NB4 (cell line): Measurements from ENCODE around the gene EIF2B2.

Source experiments
- DNase-seq: peaks from one replicate; pipeline ENCODE4 v3.0.0; 2010; ENCODE audit warnings: low read depth
- H3K4me3 ChIP-seq: one replicate; pipeline ENCODE4 v1.5.1; 2011; ENCODE audit warnings: mild to moderate bottlenecking, low read depth, low read length, moderate library complexity
- CTCF ChIP-seq: IDR thresholded peaks from one replicate; pipeline ENCODE4 v1.5.1; 2012; ENCODE audit warnings: low read depth, low read length
- MAX ChIP-seq: IDR thresholded peaks from 2 replicates; pipeline ENCODE4 v1.6.1; 2011; ENCODE audit warnings: low read depth, low read length
- MYC ChIP-seq: IDR thresholded peaks from 2 replicates; pipeline ENCODE4 v1.6.1; 2011; ENCODE audit warnings: low read depth, low read length
- POLR2A ChIP-seq: IDR thresholded peaks from 2 replicates; pipeline ENCODE4 v1.6.1; 2011; ENCODE audit warnings: mild to moderate bottlenecking; ENCODE audit not compliant: insufficient read length; ENCODE audit errors: extremely low read depth

EIF2B2 gene

GRCh38 chr14:75002392-75003249 is at the start of gene EIF2B2:
EIF2B2 (plus strand) TSS chr14:75002921; CDS start chr14:75002991, 70 bp downstream.
- H3K4me3 ChIP-seq: peak within 1 kb of the TSS; percentile 92
- TF ChIP-seq CTCF: no peak
- TF ChIP-seq MYC: peak; percentile 29; the same call in 1 of the 2 replicates
- TF ChIP-seq POLR2A: peak; percentile 40
- DNase-seq: peak; percentile 99

GRCh38 chr14:74953686-74954085 is 49.0 kb upstream of the EIF2B2 start:
- TF ChIP-seq CTCF: no peak
- no peak for TF ChIP-seq MYC
- no peak for TF ChIP-seq POLR2A
- no peak for TF ChIP-seq MAX
- H3K4me3 ChIP-seq: no peak overlapping the region

GRCh38 chr14:74954232-74954946 is 48.3 kb upstream of the EIF2B2 start:
- no peak overlapping the region for H3K4me3 ChIP-seq
- no peak for TF ChIP-seq CTCF
- no peak for TF ChIP-seq MYC
- TF ChIP-seq POLR2A: no peak
- TF ChIP-seq MAX: no peak
- no peak for DNase-seq

More at GRCh38 chr14:74953686-74954085, 49.0 kb upstream of the EIF2B2 start:
- no peak for DNase-seq

GRCh38 chr14:74954947-74955228 is 47.8 kb upstream of the EIF2B2 start:
- H3K4me3 ChIP-seq: no peak overlapping the region
- DNase-seq: no peak
- no peak for TF ChIP-seq MAX
- TF ChIP-seq CTCF: no peak
- TF ChIP-seq POLR2A: no peak
- TF ChIP-seq MYC: no peak

GRCh38 chr14:74955229-74956026 is 47.3 kb upstream of the EIF2B2 start, which contains the start of gene PGF:
PGF (minus strand) TSS chr14:74955597; CDS start chr14:74955242, 355 bp downstream.
- no peak within 1 kb of the TSS for H3K4me3 ChIP-seq
- TF ChIP-seq POLR2A (no peak), MYC (no peak), MAX (no peak), CTCF (no peak)
- peak; percentile 38 for DNase-seq
